Liver (tissue), 3 donors: ENCODE data around the gene GPAT3.

Experiments used
- EGR1 ChIP-seq, 2 donors: IDR thresholded peaks; 2 replicates each; pipeline ENCODE4 v1.6.1; 2016 to 2018; ENCODE audit warnings: antibody characterized with exemption in 2 of 2, low read depth in 2 of 2
- FOXA2 ChIP-seq: IDR thresholded peaks from 2 replicates; pipeline ENCODE4 v1.6.1; 2016; ENCODE audit warnings: antibody characterized with exemption
- GABPA ChIP-seq, 2 donors: IDR thresholded peaks in 1 of 2; conservative IDR thresholded peaks in 1 of 2; 2 replicates each; pipeline ENCODE4 v1.6.1; 2016; ENCODE audit warnings: antibody characterized with exemption in 2 of 2, mild to moderate bottlenecking in 1 of 2, moderate library complexity in 1 of 2
- HNF4A ChIP-seq, 2 donors: conservative IDR thresholded peaks; 2 replicates each; pipeline ENCODE4 v1.6.1; 2016; ENCODE audit warnings: antibody characterized with exemption in 2 of 2, mild to moderate bottlenecking in 2 of 2
- HNF4G ChIP-seq: IDR thresholded peaks from 2 replicates; pipeline ENCODE4 v1.6.1; 2016; ENCODE audit warnings: antibody characterized with exemption
- JUND ChIP-seq, 2 donors: IDR thresholded peaks; 2 replicates each; pipeline ENCODE4 v1.6.1; 2016; ENCODE audit warnings: antibody characterized with exemption in 2 of 2
- RAD21 ChIP-seq, 2 donors: IDR thresholded peaks; 2 replicates each; pipeline ENCODE4 v1.6.1; 2016; ENCODE audit warnings: antibody characterized with exemption in 2 of 2, mild to moderate bottlenecking in 2 of 2
- REST ChIP-seq: IDR thresholded peaks from 2 replicates; pipeline ENCODE4 v1.6.1; 2016; ENCODE audit warnings: antibody characterized with exemption, mild to moderate bottlenecking
- RXRA ChIP-seq, 2 donors: IDR thresholded peaks; 2 replicates each; pipeline ENCODE4 v1.6.1; 2017 to 2018; ENCODE audit warnings: antibody characterized with exemption in 2 of 2, mild to moderate bottlenecking in 1 of 2
- TAF1 ChIP-seq: conservative IDR thresholded peaks from 2 replicates; pipeline ENCODE4 v1.6.1; 2016; ENCODE audit warnings: antibody characterized with exemption, mild to moderate bottlenecking
- YY1 ChIP-seq: IDR thresholded peaks from 2 replicates; pipeline ENCODE4 v1.6.1; 2016; ENCODE audit warnings: antibody characterized with exemption, mild to moderate bottlenecking
- TF ChIP-seq, protein P1 (sequence below): fragments of 150-350 bp; IDR thresholded peaks from 2 replicates; pipeline ENCODE4 v1.5.1; 2017; ENCODE audit warnings: improper control_type of control experiment, low read depth, low read length; ENCODE audit not compliant: missing input control
- TF ChIP-seq, protein P2 (sequence below): IDR thresholded peaks from 2 replicates; pipeline ENCODE4 v1.6.1; 2016; ENCODE audit warnings: antibody characterized with exemption
- TF ChIP-seq, protein P3 (sequence below): IDR thresholded peaks from 2 replicates; pipeline ENCODE4 v1.6.1; 2016; ENCODE audit warnings: antibody characterized with exemption
- donor health status: healthy.
- donor health status: healthy.

DNA sequence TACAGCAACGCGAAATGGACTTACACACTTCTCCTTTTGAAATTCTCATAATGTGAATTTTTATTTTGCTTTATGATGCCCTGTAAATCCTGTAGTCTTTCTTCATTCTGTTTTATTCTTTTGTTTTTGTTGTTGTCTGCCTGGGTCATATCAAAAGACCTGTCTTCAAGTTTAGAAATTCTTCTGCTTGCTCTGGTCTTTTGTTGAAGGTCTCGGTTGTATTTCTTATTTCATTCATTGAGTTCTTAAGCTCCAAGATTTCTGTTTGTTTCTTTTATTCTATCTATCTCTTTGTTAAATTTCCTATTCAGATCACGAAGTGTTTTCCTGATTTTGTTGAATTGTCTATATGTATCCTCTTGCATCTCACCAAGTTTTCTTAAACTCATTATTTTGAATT is 78.1 kb downstream of the GPAT3 start:
- TF ChIP-seq, protein P1, sequence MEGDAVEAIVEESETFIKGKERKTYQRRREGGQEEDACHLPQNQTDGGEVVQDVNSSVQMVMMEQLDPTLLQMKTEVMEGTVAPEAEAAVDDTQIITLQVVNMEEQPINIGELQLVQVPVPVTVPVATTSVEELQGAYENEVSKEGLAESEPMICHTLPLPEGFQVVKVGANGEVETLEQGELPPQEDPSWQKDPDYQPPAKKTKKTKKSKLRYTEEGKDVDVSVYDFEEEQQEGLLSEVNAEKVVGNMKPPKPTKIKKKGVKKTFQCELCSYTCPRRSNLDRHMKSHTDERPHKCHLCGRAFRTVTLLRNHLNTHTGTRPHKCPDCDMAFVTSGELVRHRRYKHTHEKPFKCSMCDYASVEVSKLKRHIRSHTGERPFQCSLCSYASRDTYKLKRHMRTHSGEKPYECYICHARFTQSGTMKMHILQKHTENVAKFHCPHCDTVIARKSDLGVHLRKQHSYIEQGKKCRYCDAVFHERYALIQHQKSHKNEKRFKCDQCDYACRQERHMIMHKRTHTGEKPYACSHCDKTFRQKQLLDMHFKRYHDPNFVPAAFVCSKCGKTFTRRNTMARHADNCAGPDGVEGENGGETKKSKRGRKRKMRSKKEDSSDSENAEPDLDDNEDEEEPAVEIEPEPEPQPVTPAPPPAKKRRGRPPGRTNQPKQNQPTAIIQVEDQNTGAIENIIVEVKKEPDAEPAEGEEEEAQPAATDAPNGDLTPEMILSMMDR, result no peak
- TF ChIP-seq GABPA (IDR thresholded peaks at IDR 0.05 in 1 of 2, conservative IDR thresholded peaks at IDR 0.05 in 1 of 2) (no peak), REST (no peak), HNF4G (no peak), JUND (IDR thresholded peaks at IDR 0.05) (no peak), HNF4A (conservative IDR thresholded peaks at IDR 0.05) (no peak), YY1 (no peak), RAD21 (IDR thresholded peaks at IDR 0.05) (no peak), EGR1 (IDR thresholded peaks at IDR 0.05; ENCODE audit: low read depth in 2 of 2) (no peak), FOXA2 (no peak), RXRA (IDR thresholded peaks at IDR 0.05) (no peak), TAF1 (no peak)
- TF ChIP-seq, protein P2, sequence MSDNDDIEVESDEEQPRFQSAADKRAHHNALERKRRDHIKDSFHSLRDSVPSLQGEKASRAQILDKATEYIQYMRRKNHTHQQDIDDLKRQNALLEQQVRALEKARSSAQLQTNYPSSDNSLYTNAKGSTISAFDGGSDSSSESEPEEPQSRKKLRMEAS, result no peak
- TF ChIP-seq, protein P3, sequence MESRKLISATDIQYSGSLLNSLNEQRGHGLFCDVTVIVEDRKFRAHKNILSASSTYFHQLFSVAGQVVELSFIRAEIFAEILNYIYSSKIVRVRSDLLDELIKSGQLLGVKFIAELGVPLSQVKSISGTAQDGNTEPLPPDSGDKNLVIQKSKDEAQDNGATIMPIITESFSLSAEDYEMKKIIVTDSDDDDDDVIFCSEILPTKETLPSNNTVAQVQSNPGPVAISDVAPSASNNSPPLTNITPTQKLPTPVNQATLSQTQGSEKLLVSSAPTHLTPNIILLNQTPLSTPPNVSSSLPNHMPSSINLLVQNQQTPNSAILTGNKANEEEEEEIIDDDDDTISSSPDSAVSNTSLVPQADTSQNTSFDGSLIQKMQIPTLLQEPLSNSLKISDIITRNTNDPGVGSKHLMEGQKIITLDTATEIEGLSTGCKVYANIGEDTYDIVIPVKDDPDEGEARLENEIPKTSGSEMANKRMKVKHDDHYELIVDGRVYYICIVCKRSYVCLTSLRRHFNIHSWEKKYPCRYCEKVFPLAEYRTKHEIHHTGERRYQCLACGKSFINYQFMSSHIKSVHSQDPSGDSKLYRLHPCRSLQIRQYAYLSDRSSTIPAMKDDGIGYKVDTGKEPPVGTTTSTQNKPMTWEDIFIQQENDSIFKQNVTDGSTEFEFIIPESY, result no peak
